ENCODE data around the gene RAB3GAP1.

DNA sequence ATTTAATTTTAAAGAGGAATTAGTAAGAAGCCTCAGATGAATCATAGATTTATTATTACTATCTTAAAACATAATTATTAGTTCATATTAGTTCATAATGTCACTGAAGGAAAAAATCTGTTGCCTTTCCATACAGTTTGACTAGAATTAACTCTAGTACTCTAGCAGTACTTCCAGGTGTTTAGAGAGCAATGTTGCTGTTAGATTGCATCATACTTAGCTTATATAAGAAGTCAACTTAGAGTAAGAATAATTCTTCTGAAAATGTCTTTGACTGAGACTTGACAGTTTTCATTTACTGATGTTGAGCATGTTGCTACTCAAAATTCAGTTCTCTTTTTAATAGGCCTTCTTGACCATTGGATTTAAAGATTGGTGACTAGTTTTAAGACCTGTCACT lies 4.7 kb downstream of the RAB3GAP1 start:
- TF ChIP-seq EZH2 (IDR thresholded peaks at IDR 0.05; ENCODE audit: insufficient read depth, low read length): no peak
- TF ChIP-seq, protein P1, sequence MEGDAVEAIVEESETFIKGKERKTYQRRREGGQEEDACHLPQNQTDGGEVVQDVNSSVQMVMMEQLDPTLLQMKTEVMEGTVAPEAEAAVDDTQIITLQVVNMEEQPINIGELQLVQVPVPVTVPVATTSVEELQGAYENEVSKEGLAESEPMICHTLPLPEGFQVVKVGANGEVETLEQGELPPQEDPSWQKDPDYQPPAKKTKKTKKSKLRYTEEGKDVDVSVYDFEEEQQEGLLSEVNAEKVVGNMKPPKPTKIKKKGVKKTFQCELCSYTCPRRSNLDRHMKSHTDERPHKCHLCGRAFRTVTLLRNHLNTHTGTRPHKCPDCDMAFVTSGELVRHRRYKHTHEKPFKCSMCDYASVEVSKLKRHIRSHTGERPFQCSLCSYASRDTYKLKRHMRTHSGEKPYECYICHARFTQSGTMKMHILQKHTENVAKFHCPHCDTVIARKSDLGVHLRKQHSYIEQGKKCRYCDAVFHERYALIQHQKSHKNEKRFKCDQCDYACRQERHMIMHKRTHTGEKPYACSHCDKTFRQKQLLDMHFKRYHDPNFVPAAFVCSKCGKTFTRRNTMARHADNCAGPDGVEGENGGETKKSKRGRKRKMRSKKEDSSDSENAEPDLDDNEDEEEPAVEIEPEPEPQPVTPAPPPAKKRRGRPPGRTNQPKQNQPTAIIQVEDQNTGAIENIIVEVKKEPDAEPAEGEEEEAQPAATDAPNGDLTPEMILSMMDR (IDR thresholded peaks at IDR 0.05; ENCODE audit: insufficient read depth, low read depth, low read length): no peak
